Measurements from ENCODE around the gene LRP6. TPM values are rescaled to one million over a fixed set of nuclear protein-coding genes. Genes with fewer than 3 reads are reported as not detected.

The LRP6 gene
- total RNA-seq, 2 donors from 2014 or later = 20.9 to 30.3 TPM

DNA sequence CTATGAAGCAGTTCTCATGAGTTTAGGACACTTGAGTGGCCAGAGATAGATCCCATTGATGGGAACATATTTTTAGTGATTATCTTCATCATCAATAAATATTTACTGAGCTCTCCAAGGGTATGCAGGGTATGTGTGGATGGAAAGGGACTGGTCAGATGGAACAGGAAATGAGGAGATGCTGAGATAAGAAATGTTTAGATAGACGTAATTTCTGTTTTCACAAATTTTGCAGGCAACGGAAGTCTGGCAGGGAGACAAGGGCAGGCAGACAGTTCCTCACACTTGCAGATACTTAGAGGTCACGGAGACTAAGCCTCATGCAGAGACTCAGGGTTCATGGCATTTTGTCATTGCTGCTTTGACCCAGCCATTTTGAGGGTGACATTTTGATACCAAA lies 171.8 kb downstream of the LRP6 start:
- intact Hi-C loops (cut with DNase I) = no loop called here
- DNase-seq (no peak), ATAC-seq (no peak)

DNA sequence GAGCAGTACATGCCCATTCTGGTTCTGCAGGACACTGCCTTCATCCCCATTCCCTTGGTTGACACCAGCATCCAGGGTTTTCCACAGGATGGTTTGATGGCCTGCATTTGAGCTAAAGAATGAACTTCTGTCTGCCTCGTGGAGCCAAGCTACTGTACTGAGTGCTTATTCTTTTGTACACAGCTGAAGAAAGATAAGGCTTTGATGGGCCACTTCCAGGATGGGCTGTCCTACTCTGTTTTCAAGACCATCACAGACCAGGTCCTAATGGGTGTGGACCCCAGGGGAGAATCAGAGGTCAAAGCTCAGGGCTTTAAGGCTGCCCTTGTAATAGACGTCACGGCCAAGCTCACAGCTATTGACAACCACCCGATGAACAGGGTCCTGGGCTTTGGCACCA lies 172.4 kb downstream of the LRP6 start:
- intact Hi-C loops (cut with DNase I) = no loop called here
- ATAC-seq (no peak), DNase-seq (no peak)

DNA sequence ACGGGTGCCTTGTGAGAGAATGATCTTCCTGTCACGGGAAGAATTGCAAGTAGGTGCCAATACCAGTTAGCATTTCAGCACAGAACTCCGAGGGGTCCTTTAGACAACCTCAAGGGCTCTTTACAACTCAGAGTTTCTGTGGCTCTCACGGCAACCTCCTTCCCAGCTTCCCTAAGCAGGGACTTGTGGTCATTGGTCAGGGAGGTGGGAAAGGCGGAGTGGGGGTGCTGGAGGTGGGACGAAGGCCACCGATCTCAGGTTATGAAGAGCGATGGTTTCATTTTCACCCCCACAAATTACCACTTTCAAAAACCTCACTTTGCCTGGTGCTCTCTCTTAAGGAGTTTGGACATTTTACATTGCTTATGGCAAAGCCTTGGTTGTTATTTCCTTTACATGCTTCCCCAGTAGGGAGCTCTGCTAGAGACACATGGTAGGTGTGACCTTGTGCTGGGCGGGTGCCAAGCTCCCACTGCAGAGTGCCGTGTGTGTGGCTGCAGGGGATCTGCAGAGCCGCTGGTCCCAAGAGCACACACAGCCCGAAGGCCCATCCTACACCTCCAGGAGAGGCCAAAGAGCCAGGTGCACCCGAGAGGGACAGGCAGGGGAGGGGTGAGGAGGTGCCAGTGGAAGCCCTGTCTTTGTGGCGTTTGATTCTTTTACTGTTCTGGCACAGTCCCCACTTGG lies 174.7 kb downstream of the LRP6 start:
- no peak for DNase-seq
- intact Hi-C loops (cut with DNase I) = no loop called here
- peak in 1 of 2 donors; percentile 19 for ATAC-seq

DNA sequence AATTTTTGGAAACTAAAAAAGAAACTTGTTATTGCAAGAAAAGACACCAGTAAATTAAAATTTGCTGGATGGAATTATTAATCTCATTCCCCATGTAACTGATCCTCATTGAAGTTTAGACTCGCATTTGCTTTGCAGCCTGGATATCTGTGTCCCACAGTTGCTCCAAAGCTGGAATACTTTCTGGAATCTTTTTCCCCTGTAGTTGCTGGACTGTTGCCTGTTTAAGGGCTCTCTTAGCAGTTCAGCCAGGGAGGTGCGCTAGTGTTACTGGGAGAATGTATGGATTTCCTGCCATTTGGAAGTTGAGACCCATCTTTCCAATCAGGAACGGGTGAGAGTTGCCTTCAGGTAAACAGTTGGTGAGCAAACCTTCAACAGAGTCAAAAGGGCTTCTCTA lies 175.8 kb downstream of the LRP6 start:
- ATAC-seq = no peak
- no peak for DNase-seq
- intact Hi-C loops (cut with DNase I) = no loop called here

DNA sequence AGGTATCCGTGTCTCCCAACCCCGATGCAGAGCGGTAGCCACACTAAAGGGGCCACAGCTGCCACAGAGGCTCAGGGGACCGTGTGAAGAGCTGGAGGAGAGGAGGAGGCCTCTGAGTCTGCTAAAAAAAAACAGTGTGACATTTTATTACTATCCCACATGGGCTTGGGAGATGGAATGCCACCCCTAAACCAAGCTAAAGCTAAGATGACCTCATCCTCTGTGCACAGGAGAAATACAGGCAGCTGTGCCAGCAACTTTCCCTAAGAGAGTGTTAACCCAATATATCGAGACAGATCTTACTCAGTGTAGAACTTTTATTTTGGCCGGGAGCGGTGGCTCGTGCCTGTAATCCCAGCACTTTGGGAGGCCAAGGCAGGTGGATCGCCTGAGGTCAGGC lies 178.1 kb downstream of the LRP6 start:
- ATAC-seq = no peak
- intact Hi-C loops (cut with DNase I) = no loop called here
- no peak for DNase-seq

DNA sequence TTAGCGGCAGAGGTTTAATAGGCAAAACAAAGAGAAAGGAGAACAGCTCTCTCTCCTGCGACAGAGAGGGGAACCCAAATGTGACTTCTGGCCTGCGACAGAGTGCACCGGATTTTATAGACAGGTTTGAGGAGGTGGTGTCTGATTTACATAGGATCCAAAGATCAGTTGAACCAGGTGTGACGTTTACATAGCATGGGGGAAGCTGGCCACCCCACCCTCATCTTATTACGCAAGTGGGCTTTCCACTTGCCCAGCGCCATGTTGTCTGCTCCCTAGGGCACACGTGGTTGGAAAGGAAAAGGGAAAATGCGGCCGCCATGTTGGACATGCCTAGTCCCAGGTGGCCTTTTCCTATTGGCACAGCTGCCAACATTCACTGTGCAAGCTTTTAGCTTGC lies 178.7 kb downstream of the LRP6 start:
- intact Hi-C loops (cut with DNase I) = no loop called here
- ATAC-seq (no peak), DNase-seq (no peak)

DNA sequence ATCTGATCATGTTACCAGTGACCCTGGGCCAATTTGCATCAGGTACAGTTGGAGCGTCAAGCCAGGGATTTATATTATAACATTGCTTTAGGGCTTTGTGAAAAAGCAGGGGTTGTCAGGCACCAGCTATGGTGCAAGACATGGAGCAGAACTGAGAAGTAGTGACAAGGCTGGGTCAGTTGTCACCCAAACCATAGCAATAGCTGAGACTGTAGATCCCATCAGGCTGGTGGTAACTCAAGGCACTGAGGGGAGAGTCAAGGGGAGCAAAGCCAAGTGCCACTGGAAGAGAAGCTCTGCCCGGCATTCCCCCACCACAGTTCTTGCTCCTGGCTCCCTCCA lies 179.2 kb downstream of the LRP6 start:
- intact Hi-C loops (cut with DNase I) = no loop called here
- no peak for ATAC-seq
- no peak for DNase-seq

DNA sequence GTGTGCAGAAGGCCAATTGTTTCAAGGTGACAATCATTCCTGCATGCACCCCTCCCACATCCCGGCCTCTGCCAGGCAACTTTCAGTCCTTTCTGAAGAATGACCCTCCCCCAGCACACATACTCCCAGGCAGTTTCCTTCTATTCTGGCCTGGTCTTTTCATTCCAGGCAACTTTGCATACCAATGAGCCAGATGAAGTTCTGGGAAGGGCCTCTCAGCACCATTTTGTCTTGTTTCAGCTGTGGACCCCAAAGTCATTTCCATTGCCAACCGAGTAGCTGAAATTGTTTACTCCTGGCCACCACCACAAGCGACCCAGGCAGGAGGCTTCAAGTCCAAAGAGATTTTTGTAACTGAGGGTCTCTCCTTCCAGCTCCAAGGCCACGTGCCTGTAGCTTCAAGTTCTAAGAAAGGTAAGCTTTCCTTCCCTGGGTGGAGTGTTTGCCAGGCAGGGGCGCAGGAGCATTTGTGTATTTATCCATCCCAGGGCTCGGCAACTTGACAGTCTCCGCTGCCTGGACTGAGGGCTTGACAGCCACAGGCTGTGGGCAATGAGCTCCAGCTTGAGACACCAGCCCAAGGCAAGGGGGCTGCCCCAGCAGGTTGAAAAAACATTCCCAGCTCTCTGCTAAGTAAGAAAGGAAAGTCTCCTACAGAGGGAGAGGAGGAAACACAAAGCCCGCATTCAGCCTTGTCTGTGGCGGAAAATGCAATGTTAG lies 179.7 kb downstream of the LRP6 start:
- intact Hi-C loops (cut with DNase I) = no loop called here
- ATAC-seq (no peak), DNase-seq (no peak)

DNA sequence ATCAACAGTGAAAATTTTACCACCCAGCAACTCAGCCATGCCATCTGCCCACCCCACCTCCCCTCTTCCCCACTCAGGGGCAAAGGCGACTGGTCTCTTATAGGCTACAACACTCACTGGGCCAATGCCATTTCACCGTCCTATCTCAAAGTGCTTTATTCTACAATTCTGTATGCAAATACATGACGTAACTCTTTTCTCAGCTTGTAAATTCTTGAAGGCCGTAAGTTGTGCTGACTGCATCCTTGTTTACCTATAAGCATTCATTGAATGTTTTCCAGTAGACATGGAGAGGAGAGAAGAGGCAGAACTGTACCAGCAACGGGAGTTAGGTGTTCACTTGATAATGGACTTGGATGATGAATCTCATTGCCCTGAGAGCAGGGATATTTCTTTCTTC lies 180.5 kb downstream of the LRP6 start:
- DNase-seq = no peak
- ATAC-seq = no peak

DNA sequence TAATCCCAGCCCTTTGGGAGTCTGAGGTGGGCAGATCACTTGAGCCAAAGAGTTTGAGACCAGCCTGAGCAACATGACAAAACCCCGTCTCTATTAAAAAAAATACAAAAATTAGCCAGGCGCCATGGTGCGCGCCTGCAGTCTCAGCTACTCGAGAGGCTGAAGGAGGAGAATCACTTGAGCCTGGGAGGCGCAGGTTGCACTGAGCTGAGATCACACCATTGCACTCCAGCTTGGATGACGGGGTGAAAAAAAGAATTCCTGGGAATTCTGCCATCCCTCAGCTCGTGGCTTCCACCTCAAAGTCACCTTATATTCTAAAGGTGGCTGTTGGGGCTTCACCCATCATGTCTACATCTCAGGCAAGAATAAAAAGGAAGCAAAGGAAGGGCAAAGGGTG lies 183.2 kb downstream of the LRP6 start:
- DNase-seq = no peak
- no peak for ATAC-seq
- intact Hi-C loops (cut with DNase I) = loop anchor here (2.0 to 5.0 kb wide), 2 partner anchors 243 to 249 kb away; no protein-coding TSS in a partner anchor

More for the DNA sequence above, 180.5 kb downstream of the LRP6 start:
- intact Hi-C loops (cut with DNase I) = no loop called here

DNA sequence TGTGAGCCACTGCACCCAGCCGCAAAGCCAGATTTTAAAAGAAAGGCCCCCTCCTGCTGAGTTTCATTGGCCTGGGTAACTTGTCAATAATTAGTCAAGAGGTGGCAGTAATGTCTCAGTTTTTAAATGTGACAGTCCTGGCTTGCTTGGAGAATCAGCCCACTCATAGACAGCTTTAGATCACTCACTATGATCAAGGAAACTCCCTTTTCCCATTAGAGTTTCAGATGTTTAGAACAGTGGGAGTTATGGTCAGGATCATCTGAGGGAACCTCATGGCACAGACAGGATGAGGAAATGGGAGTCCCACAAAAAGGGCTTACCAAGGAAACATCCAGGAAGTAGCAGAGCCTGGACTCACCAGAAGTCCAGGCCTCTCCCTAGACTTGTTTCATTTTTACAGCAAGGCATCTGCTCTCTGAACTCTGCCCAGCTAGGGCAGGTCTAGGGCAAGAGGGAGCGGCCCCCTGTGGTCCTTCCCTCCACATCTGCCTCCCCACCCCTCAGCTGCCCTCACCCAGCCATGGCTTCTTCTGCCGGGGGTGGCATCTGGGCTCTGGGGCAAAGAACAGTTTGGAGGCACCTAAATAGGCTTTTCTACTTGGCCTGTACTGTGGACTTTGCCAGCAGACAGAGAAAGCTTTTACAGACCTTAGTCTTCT lies 184.9 kb downstream of the LRP6 start:
- ATAC-seq (peak; percentile 81), DNase-seq (no peak)

DNA sequence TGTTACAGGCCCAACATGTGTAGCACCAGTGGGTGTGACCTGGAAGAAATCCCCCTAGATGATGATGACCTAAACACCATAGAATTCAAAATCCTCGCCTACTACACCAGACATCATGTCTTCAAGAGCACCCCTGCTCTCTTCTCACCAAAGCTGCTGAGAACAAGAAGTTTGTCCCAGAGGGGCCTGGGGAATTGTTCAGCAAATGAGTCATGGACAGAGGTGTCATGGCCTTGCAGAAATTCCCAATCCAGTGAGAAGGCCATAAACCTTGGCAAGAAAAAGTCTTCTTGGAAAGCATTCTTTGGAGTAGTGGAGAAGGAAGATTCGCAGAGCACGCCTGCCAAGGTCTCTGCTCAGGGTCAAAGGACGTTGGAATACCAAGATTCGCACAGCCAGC lies 187.6 kb downstream of the LRP6 start:
- DNase-seq (no peak), ATAC-seq (no peak)
- intact Hi-C loops (cut with DNase I) = no loop called here

More for the DNA sequence above, 184.9 kb downstream of the LRP6 start:
- intact Hi-C loops (cut with DNase I) = loop anchor here (2.0 to 5.0 kb wide), 3 partner anchors 245 to 253 kb away; no protein-coding TSS in a partner anchor

DNA sequence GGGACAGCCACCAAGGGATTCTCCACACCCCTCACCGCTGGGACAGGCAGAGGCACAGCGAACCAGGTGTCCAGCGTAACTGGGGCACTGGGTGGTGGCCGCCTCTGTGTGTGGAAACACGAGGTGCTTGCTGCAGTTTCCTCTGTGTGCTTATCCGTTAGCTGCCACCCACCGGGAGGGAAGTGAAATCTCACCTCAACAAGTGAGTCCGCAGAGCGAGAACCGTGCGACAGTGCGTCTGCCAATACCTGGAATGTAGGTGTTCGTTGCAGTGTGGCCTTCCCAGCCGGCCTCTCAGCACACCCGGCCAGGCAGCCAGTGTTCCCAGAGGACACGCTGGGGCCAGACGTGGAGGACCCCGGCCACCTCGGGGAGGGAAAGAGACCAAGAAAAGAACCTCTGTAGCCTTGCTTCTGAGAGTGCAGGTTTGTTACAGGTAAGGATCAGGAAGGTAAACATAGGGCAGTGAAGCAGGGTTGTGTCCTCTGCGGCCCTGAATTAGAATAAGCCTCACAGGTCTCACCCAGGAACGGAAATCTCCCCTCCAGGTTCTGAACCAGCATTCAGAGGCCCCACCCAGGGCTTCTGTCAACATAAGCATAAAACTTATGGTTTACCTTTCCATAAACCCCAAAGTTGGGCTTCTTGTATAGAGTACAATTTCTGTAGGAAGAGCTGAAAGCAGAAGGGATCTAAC lies 194.6 kb downstream of the LRP6 start:
- ATAC-seq = no peak
- intact Hi-C loops (cut with DNase I) = no loop called here
- DNase-seq = no peak

DNA sequence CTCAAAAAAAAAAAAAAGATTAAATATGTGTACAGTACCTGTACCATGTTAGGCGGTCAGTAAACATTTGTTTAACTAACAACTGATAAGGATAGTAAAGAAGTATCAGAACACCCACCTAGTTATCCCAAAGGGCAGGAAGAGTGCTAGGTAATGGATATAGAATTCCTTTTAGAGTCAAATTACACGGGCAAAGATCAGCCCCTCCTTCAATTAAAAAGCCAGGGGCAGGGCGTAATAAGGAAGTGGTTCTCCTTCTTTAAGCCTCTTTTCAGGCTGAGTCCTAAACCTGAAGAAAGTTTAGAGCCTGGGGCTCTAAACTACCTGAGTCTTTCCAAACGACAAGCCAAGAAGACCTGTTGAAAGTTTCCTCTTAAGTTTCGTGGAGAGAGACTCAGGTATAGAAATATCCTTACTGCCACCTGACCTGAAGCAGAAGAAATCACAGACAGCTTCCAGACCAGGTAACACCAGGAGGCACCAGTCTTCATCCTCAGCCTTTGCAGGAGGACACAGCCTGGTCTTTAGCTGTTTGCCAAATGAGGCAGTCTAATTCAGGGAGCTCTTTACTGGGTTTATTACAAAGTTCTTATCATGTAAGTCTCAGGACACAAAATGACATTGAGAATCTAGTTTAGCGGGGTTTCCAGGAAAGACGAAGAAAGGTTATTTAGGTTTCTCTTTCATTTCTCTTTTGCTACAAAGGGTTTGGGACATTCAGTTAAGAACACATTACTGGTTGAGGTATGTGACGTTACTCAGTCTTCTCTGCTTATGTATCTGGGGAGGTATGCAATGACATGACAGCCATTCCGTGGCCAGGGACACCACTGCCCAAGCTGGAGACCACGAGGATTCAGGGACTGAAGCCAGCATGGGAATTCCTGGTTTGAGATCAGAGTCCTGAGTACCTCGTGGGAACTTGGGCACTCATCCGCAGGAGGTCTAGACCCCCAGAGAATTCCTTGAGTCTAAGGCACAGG lies 195.9 kb downstream of the LRP6 start, which contains the start of gene BCL2L14:
BCL2L14 (plus strand) TSS at position 266 of the 983 bp plus-strand sequence. CDS start 8,367 bp downstream, outside the sequence.
- ATAC-seq (no peak), DNase-seq (no peak)
- intact Hi-C loops (cut with DNase I) = no loop called here

DNA sequence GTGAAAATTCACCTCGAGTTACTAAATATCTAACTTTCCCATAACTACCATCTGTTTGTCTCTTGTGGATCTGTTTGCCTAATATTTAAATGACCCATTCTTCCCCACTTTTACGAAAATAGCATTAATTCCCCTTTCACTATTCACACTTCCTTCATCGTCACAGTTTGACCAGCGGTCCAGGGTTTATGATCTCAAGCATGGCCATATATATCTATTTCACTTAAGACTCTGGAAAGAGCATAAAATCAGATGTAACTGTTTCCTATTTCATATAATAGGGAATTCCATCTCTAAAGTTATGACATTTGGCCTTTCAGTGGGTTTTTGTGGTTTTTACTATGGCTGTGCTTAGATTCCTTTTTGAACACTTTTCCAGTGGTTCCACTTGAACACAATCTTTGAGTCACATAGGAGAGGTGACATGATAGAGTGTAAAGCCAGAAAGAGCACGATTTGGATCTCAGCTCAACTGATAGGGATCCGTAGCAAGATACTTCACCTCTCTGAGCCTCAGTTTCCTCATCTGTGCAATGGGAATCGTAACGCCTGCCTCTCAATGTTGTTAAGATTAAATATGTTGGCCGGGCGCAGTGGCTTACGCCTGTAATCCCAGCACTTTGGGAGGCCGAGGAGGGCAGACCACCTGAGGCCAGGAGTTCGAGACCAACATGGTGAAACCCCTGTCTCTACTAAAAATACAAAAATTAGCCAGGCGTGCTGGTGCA lies 196.9 kb downstream of the LRP6 start:
- ATAC-seq = no peak
- no peak for DNase-seq
- intact Hi-C loops (cut with DNase I) = no loop called here

DNA sequence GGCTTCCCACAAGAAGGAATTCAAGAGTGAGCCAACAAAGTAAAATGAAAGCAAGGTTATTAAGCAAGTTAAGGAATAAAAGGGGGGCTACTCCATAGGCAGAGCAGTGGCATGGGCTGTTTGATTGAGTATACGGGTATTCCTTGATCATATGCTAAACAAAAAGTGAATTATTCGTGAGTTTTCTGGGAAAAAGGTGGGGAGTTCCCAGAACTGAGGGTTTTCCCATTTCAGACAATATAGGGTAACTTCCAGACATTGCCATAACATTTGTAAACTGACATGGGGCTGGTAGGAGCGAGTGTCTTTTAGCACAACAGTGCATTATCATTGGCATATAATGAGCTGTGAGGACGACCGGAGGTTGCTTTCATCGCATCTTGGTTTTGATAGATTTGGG lies 198.1 kb downstream of the LRP6 start:
- no peak for DNase-seq
- intact Hi-C loops (cut with DNase I) = no loop called here
- no peak for ATAC-seq

Data from left cardiac atrium (tissue), 4 donors.